Neural cell (in vitro differentiated cells): ENCODE results near the gene METTL1. TPM values are rescaled to one million over a fixed set of nuclear protein-coding genes. Genes with fewer than 3 reads are reported as not detected.

Source experiments
- H2AFZ ChIP-seq: fragments of 200-600, 300-800 bp; sonication (generic), shearing (Covaris generic); 2 replicates; pipeline ENCODE4 v1.6.0; 2014; ENCODE audit warnings: low read depth, mild to moderate bottlenecking, antibody characterized with exemption, low read length, moderate library complexity
- H3F3A ChIP-seq: fragments of 200-600 bp; shearing (Covaris generic); 2 replicates; pipeline ENCODE4 v1.6.1; 2016; ENCODE audit warnings: mild to moderate bottlenecking, moderate library complexity, mixed read lengths, antibody characterized with exemption, low read length; ENCODE audit not compliant: insufficient read depth, poor library complexity, severe bottlenecking
- H3K27ac ChIP-seq: fragments of 200-600, 300-800 bp; sonication (generic), shearing (Covaris generic); 2 replicates; pipeline ENCODE4 v1.5.1; 2014; ENCODE audit warnings: mild to moderate bottlenecking, low read length, moderate library complexity
- H3K27me3 ChIP-seq: fragments of 300-800, 200-600 bp; sonication (generic), shearing (Covaris generic); 2 replicates; pipeline ENCODE4 v1.6.0; 2014; ENCODE audit warnings: mild to moderate bottlenecking, low read depth, low read length, moderate library complexity; ENCODE audit not compliant: insufficient read depth
- H3K36me3 ChIP-seq: fragments of 300-800, 200-600 bp; sonication (generic), shearing (Covaris generic); 2 replicates; pipeline ENCODE4 v1.5.1; 2014; ENCODE audit warnings: mild to moderate bottlenecking, antibody characterized with exemption, low read length, moderate library complexity; ENCODE audit not compliant: insufficient read depth
- H3K4me2 ChIP-seq: fragments of 300-800, 200-600 bp; sonication (generic), shearing (Covaris generic); 2 replicates; pipeline ENCODE4 v1.6.0; 2014; ENCODE audit warnings: mild to moderate bottlenecking, low read length
- H3K4me3 ChIP-seq: fragments of 300-800, 200-600 bp; sonication (generic), shearing (Covaris generic); 2 replicates; pipeline ENCODE4 v1.5.1; 2014; ENCODE audit warnings: mild to moderate bottlenecking, low read length, moderate library complexity
- H3K79me2 ChIP-seq: fragments of 200-600 bp; shearing (Covaris generic); replicated peaks from 2 replicates; pipeline ENCODE4 v1.6.0; 2014; ENCODE audit warnings: mild to moderate bottlenecking, low read length, moderate library complexity; ENCODE audit not compliant: insufficient read depth
- H3K9ac ChIP-seq: fragments of 300-800, 200-600 bp; sonication (generic), shearing (Covaris generic); 2 replicates; pipeline ENCODE4 v1.6.1; 2016; ENCODE audit warnings: mild to moderate bottlenecking, low read length, mixed read lengths
- H3K9me2 ChIP-seq: fragments of 200-600 bp; shearing (Covaris generic); 2 replicates; pipeline ENCODE4 v1.6.1; 2016; ENCODE audit warnings: mild to moderate bottlenecking, low read length, mixed read lengths; ENCODE audit not compliant: insufficient read depth
- H3K9me3 ChIP-seq: fragments of 200-600, 300-800 bp; sonication (generic), shearing (Covaris generic); 2 replicates; pipeline ENCODE4 v1.6.1; 2016; ENCODE audit warnings: mild to moderate bottlenecking, mixed run types, low read length, moderate library complexity, mixed read lengths
- H4K20me1 ChIP-seq: fragments of 200-600 bp; shearing (Covaris generic); 2 replicates; pipeline ENCODE4 v1.6.1; 2016; ENCODE audit warnings: mild to moderate bottlenecking, mixed run types; ENCODE audit not compliant: insufficient read depth
- EP300 ChIP-seq: fragments of 450-650 bp; conservative IDR thresholded peaks from 2 replicates; pipeline ENCODE4 v1.6.1; 2014; ENCODE audit warnings: antibody characterized with exemption, mild to moderate bottlenecking, moderate library complexity; ENCODE audit not compliant: poor library complexity, severe bottlenecking
- EZH2 ChIP-seq: fragments of 200-600, 300-800 bp; shearing (Covaris generic), sonication (generic); IDR thresholded peaks from 2 replicates; pipeline ENCODE4 v1.6.1; 2014; ENCODE audit warnings: antibody characterized with exemption, low read length, borderline replicate concordance, mild to moderate bottlenecking; ENCODE audit not compliant: insufficient read depth, poor library complexity, severe bottlenecking
- MXI1 ChIP-seq: fragments of 450-650 bp; conservative IDR thresholded peaks from 2 replicates; pipeline ENCODE4 v1.6.1; 2014; ENCODE audit warnings: antibody characterized with exemption, mild to moderate bottlenecking; ENCODE audit not compliant: poor library complexity, severe bottlenecking
- POLR2AphosphoS5 ChIP-seq: IDR thresholded peaks from 2 replicates; pipeline ENCODE4 v1.6.1; 2012
- RAD21 ChIP-seq: fragments of 450-650 bp; conservative IDR thresholded peaks from 2 replicates; pipeline ENCODE4 v1.6.1; 2014; ENCODE audit warnings: antibody characterized with exemption, mild to moderate bottlenecking, moderate library complexity
- TAF1 ChIP-seq: IDR thresholded peaks from 2 replicates; pipeline ENCODE4 v1.6.1; 2012; ENCODE audit warnings: low read depth
- polyA plus RNA-seq: library from polyadenylated mRNA; depleted of rRNA; stranded (reverse); fragments of >200 nt; gene quantifications from 2 replicates; pipeline ENCODE4 v1.2.3, GENCODE V29; 2014
- TF ChIP-seq, protein P1 (sequence below): IDR thresholded peaks from 2 replicates; pipeline ENCODE4 v1.6.1; 2012; ENCODE audit warnings: borderline replicate concordance
- TF ChIP-seq, protein P2 (sequence below): fragments of 450-650 bp; IDR thresholded peaks from 2 replicates; pipeline ENCODE4 v1.5.1; 2014; ENCODE audit warnings: antibody characterized with exemption, mild to moderate bottlenecking, moderate library complexity; ENCODE audit not compliant: poor library complexity, severe bottlenecking

METTL1 gene
- polyA plus RNA-seq, 1 donor from 2014 or later = 1.9 TPM

DNA sequence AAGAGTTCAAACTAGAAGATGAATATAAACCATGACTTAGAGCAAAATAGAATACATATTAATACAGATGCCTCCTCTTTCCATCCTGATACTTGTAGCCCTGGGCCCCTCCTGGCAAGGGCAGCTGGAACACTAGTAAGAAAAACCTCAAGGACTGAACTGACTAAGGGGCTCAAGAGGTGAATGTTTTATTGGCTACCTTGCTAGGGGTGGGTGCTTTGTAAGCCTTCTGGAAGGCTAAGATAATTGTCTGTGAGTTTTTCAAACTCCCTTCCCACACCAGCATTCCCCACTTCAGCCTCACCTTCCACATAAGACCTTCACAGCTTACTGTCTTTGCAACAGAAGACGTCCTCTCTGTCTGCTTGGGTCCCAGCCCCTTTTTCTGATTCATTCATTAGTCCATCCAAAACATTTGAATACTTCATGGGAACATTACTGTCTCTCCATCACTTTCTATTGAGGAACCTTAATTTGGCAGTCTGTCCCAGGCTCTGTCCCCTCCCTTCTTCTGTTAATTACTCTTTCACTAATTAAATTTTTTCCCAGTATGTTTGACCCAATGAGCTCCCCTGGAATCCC is 18.1 kb downstream of the METTL1 start:
- Histone ChIP-seq H3K4me3 (peak overlapping the region; percentile 89), H3K36me3 (no peaks in the 10 kb centered on the region), H2AFZ (peak overlapping the region; percentile 49), H3K4me2 (peak overlapping the region; percentile 91), H3K27ac (peak overlapping the region; percentile 77), H3K79me2 (peaks cover 27% of the 10 kb centered on the region), H3K9me2 (no peaks in the 10 kb centered on the region), H3K9me3 (no peaks in the 10 kb centered on the region), H4K20me1 (no peaks in the 10 kb centered on the region), H3K27me3 (no peaks in the 10 kb centered on the region), H3K9ac (peak overlapping the region; percentile 80), H3F3A (no peaks in the 10 kb centered on the region)
- TF ChIP-seq TAF1 = peak; percentile 16
- TF ChIP-seq, protein P1, sequence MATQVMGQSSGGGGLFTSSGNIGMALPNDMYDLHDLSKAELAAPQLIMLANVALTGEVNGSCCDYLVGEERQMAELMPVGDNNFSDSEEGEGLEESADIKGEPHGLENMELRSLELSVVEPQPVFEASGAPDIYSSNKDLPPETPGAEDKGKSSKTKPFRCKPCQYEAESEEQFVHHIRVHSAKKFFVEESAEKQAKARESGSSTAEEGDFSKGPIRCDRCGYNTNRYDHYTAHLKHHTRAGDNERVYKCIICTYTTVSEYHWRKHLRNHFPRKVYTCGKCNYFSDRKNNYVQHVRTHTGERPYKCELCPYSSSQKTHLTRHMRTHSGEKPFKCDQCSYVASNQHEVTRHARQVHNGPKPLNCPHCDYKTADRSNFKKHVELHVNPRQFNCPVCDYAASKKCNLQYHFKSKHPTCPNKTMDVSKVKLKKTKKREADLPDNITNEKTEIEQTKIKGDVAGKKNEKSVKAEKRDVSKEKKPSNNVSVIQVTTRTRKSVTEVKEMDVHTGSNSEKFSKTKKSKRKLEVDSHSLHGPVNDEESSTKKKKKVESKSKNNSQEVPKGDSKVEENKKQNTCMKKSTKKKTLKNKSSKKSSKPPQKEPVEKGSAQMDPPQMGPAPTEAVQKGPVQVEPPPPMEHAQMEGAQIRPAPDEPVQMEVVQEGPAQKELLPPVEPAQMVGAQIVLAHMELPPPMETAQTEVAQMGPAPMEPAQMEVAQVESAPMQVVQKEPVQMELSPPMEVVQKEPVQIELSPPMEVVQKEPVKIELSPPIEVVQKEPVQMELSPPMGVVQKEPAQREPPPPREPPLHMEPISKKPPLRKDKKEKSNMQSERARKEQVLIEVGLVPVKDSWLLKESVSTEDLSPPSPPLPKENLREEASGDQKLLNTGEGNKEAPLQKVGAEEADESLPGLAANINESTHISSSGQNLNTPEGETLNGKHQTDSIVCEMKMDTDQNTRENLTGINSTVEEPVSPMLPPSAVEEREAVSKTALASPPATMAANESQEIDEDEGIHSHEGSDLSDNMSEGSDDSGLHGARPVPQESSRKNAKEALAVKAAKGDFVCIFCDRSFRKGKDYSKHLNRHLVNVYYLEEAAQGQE = no peak

DNA sequence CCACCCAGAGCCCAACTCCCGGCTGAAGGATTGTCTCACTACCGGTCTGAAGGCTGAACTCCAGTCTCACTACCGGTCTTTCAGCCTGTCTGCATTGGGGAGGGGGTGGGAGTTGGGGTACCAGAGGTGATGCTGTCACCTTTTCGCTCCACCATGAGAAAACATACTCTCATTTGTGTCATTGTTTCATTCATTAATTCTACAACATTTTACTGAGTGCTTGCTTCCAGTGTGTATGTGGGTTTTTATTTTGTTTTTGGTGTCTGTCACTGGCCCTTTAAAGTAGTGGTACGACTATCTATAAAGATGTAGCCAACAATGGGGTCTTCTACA is 19.3 kb downstream of the METTL1 start:
- no peaks in the 10 kb centered on the region for H3K9me2 ChIP-seq
- H3K9me3 ChIP-seq = no peaks in the 10 kb centered on the region
- H3F3A ChIP-seq = no peaks in the 10 kb centered on the region
- H4K20me1 ChIP-seq = no peaks in the 10 kb centered on the region
- TF ChIP-seq EP300 = no peak
- peak; percentile 32 for TF ChIP-seq POLR2AphosphoS5
- TF ChIP-seq, protein P1 = peak; percentile 17
- H3K27ac ChIP-seq = peak overlapping the region; percentile 78
- peak overlapping the region; percentile 85 for H3K4me3 ChIP-seq
- peaks cover 27% of the 10 kb centered on the region for H3K79me2 ChIP-seq
- no peaks in the 10 kb centered on the region for H3K36me3 ChIP-seq
- H2AFZ ChIP-seq = peak overlapping the region; percentile 29
- H3K4me2 ChIP-seq = peak overlapping the region; percentile 76
- H3K9ac ChIP-seq = peak overlapping the region; percentile 59
- no peaks in the 10 kb centered on the region for H3K27me3 ChIP-seq

DNA sequence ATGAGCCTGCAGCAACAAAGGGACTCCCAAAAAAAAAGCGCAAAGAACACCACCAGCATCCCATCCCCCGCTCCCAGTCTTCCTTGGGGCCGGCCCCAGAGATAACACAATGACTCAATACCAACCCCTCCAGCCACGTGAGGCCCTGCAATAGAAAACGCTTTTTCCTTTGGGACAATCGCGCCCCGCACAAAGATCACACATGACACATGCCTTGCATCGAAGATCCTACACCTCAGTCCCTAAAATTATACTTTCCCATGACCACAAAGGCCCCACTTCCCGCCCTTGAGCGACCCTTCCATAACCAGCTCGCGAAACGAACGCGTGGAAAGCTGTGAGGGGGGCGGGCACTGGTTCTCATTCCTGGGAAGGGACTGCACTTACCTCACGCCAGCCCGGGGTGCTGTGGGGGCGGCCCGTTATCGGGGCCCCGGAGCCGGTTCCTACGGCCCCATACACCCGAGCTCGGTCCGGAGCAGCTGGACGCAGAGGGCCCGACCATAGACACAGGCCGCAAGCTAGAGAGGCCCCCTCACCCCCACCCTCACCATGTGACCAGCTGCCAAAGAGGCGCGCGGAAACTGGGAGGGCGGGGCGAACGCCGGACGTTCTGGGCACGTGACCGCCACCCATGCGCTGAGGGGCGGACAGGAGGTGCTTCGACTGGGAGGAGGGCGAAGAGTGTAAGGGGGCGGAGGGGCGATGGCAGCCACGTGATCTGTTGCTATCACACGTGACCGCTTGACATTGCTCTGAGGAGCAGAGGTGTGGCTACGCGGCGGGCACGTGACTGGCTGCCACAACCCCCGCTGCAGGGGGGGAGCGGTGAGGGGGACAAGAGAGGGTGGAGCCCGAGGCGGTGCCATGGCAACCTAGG is 19.9 kb downstream of the METTL1 start, which contains the start of gene CDK4:
Gene CDK4, minus strand, starts transcription at position 523 of the 880 bp plus-strand sequence. CDS start 593 bp downstream, outside the sequence.
- H3K79me2 ChIP-seq = peaks cover 27% of the 10 kb centered on the region
- H2AFZ ChIP-seq = peak within 1 kb of the TSS; percentile 62
- H3K4me2 ChIP-seq = peak within 1 kb of the TSS; percentile 100
- H4K20me1 ChIP-seq = no peaks in the 10 kb centered on the region
- peak within 1 kb of the TSS; percentile 85 for H3K4me3 ChIP-seq
- H3K9me2 ChIP-seq = no peaks in the 10 kb centered on the region
- no peaks in the 10 kb centered on the region for H3F3A ChIP-seq
- H3K27ac ChIP-seq = peak within 1 kb of the TSS; percentile 87
- H3K9ac ChIP-seq = peak within 1 kb of the TSS; percentile 95
- peaks cover 5% of the 10 kb centered on the region for H3K36me3 ChIP-seq
- no peaks in the 10 kb centered on the region for H3K27me3 ChIP-seq
- H3K9me3 ChIP-seq = no peaks in the 10 kb centered on the region
- no peak for TF ChIP-seq EZH2
- no peak for TF ChIP-seq RAD21
- TF ChIP-seq TAF1 = peak; percentile 90
- TF ChIP-seq, protein P2, sequence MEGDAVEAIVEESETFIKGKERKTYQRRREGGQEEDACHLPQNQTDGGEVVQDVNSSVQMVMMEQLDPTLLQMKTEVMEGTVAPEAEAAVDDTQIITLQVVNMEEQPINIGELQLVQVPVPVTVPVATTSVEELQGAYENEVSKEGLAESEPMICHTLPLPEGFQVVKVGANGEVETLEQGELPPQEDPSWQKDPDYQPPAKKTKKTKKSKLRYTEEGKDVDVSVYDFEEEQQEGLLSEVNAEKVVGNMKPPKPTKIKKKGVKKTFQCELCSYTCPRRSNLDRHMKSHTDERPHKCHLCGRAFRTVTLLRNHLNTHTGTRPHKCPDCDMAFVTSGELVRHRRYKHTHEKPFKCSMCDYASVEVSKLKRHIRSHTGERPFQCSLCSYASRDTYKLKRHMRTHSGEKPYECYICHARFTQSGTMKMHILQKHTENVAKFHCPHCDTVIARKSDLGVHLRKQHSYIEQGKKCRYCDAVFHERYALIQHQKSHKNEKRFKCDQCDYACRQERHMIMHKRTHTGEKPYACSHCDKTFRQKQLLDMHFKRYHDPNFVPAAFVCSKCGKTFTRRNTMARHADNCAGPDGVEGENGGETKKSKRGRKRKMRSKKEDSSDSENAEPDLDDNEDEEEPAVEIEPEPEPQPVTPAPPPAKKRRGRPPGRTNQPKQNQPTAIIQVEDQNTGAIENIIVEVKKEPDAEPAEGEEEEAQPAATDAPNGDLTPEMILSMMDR = peak; percentile 13
- TF ChIP-seq MXI1 = peak; percentile 93
- peak; percentile 84 for TF ChIP-seq POLR2AphosphoS5
- TF ChIP-seq EP300 = peak; percentile 89
